Astrocyte of the spinal cord (primary cell): ENCODE data around the gene ATP8B1.

Experiments
- DNase-seq: peaks from one replicate; pipeline ENCODE4 v3.0.0; 2011; ENCODE audit warnings: low read depth, low spot score
- H3K4me3 ChIP-seq: 2 replicates; pipeline ENCODE4 v1.5.1; 2011; ENCODE audit warnings: low read depth, mild to moderate bottlenecking, low read length, moderate library complexity
- in situ Hi-C: cut with HindIII; loops from 2 replicates; pipeline ENCODE4 v1.10.0; 2017; ENCODE audit warnings: low sequenced_read_pairs
- TF ChIP-seq, protein P1 (sequence below): IDR thresholded peaks from 2 replicates; pipeline ENCODE4 v1.5.1; 2012; ENCODE audit warnings: low read depth, mild to moderate bottlenecking, low read length, inconsistent platforms

Gene ATP8B1

DNA sequence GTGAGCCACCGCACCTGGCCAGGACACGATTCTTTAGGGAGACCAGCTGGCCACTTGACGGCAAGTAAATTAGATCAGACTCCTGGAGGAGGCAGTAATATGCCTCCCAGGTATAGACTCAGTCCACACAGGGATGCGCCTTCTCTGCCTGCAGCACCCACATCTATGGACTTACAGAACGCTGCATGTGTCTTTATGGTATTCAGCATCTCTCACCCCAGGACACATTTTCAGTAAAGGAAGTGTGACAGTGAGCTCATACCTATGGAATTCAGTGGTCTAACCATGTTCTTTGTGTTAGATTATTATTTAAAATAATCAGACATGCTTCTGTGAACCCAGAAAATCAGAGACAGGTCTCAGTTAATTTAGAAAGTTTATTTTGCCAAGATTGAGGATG, 175.6 kb downstream of the ATP8B1 start:
- in situ Hi-C loops, result no loop called here

DNA sequence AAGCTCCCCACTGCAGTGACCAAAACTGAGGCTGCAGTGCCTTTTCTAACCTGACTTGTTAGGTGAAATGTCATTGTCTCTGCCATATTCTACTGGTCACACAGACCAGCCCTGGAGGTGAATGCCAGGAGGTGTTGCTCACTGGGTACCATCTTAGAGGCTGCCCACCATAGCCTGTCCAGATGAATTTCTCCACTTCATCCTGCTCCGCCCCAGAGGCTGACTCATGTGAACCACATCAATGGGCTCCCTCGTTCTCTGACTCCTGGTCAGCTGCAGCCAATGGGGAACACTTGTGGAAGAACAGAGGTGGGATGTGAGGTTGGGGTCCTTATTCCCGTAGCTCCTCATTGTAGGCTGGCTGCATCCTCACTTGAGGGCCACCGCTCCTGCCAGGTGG, 178.1 kb downstream of the ATP8B1 start:
- TF ChIP-seq, protein P1, sequence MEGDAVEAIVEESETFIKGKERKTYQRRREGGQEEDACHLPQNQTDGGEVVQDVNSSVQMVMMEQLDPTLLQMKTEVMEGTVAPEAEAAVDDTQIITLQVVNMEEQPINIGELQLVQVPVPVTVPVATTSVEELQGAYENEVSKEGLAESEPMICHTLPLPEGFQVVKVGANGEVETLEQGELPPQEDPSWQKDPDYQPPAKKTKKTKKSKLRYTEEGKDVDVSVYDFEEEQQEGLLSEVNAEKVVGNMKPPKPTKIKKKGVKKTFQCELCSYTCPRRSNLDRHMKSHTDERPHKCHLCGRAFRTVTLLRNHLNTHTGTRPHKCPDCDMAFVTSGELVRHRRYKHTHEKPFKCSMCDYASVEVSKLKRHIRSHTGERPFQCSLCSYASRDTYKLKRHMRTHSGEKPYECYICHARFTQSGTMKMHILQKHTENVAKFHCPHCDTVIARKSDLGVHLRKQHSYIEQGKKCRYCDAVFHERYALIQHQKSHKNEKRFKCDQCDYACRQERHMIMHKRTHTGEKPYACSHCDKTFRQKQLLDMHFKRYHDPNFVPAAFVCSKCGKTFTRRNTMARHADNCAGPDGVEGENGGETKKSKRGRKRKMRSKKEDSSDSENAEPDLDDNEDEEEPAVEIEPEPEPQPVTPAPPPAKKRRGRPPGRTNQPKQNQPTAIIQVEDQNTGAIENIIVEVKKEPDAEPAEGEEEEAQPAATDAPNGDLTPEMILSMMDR, result no peak
- peak; percentile 57 for DNase-seq
- in situ Hi-C loops, result no loop called here
- no peak overlapping the region for H3K4me3 ChIP-seq

More for the DNA sequence above, 175.6 kb downstream of the ATP8B1 start:
- TF ChIP-seq, protein P1, result no peak
- peak; percentile 61 for DNase-seq
- H3K4me3 ChIP-seq, result no peak overlapping the region

DNA sequence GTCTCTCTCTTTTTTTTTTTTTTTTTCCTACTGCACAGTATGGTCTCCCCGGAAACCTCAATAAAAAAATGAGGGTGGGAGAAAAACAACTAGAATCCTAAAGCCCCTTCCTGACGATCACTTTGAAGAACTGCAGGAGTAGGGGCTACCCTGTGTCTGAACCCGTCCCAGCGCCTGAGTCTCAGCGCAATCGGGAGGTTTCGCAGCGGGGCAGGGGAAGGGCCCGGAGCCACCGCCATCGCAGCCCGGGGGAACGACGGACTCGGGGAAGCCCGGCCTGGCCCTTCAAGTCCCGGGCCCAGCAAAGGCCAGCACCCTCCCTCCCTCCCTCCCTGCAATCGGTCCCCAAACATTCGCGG, 181.9 kb downstream of the ATP8B1 start:
- in situ Hi-C loops, result no loop called here
- DNase-seq, result no peak
- TF ChIP-seq, protein P1, result no peak

DNA sequence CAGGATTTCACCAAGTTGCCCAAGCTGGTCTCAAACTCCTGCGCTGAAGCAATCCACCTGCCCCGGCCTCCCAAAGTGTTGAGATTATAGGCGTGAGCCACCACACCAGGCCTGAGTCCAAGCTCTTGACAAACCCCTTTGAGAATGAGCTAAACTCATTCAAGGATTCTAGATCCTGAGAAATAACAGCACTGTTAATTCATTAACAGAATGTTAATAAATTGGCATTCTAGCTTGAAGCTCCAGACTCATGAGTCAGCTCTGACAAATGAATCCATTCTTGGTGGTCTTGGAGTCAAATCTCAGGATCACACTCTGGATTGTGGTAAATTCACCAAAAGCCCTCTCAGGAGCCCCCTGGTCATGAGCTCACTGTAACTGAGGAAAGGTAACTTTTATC, 183.2 kb downstream of the ATP8B1 start:
- H3K4me3 ChIP-seq, result no peak overlapping the region
- no peak for DNase-seq
- in situ Hi-C loops, result no loop called here
- TF ChIP-seq, protein P1, result no peak

More for the DNA sequence above, 181.9 kb downstream of the ATP8B1 start:
- peak overlapping the region; percentile 85 for H3K4me3 ChIP-seq

DNA sequence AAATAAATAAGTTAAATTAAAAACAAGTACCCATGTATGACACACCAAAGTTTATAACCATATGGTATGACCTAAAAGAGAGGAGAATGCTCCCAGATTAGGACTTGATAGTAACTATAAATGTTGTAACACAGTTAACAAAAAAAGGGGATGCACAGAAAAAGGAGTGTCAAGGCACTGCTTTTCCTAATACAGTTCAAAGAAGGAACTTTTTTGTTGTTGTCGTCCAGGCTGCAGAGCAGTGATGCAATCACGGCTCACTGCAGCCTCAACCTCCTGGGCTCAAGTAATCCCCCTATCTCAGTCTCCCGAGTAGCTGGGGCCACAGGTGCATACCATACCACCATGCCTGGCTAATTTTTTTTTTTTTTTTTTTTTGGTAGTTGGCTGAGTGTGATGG, 184.2 kb downstream of the ATP8B1 start:
- H3K4me3 ChIP-seq, result no peak overlapping the region
- in situ Hi-C loops, result no loop called here
- TF ChIP-seq, protein P1, result no peak
- DNase-seq, result no peak

DNA sequence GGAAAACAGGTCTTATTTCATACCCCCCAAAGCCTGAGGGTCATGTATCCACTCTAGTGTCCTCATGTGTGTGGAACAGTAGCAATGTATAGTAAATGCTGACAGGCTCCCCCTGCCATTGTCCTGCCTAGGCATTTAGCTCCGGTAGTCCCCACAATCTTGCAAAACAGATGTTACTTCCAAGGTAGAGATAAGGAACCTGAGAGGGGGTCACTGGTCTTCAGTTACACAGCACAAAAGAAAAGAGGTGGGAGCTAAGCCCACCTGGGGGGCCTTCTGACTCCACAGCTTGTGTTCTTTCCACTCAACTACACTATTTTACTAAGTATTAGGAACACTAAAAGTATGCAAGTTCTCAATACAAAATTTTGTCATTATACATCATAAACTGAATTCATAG, 199.2 kb downstream of the ATP8B1 start:
- no peak overlapping the region for H3K4me3 ChIP-seq
- in situ Hi-C loops, result no loop called here
- TF ChIP-seq, protein P1, result no peak
- DNase-seq, result no peak
